ENCODE data around the gene H19.

Gene H19

GRCh38 chr11:1946812-1947484 is 50.7 kb downstream of the H19 start, which contains the start of gene MRPL23:
MRPL23 (plus strand) TSS chr11:1947332; CDS start chr11:1947363, 31 bp downstream.
- DNase-seq, result no peak
